ENCODE measurements around the gene GALNT15. TPM values are rescaled to one million over a fixed set of nuclear protein-coding genes. Genes with fewer than 3 reads are reported as not detected.

The GALNT15 gene
- total RNA-seq, 1 donor from 2014 or later, result not detected

- intact Hi-C loops (cut with micrococcal nuclease), result no loop called here
Observed at GRCh38 chr3:16186086-16186485, 11.6 kb downstream of the GALNT15 start.

- intact Hi-C loops (cut with micrococcal nuclease), result no loop called here
Observed at GRCh38 chr3:16186565-16186964, 12.1 kb downstream of the GALNT15 start.

DNA sequence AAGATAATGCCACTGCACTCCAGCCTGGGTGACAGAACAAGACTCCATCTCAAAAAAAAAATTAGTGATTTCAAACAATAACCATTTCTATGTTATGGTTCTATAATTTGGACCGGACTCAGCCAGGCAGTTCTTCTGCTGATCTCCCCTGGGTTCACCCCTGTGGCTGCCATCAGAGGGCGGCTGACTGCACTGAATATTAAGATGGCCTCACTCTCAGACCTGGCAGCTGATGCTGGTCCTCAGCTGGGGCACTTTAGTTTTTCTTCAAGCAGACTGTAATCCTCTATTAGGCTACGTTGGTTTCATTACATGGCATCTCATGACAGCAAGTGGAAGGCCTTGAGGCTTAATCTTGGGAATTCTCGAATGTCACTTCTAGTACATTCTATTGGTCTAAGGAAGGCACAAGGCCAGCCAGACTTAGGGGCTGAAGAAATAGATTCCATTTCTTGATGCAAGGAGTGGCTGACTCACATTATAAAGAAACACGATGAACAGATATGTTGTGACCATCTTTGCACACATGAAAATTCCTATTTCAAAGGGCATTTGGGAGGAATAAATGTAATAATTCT lies 12.8 kb downstream of the GALNT15 start:
- intact Hi-C loops (cut with micrococcal nuclease), result no loop called here

DNA sequence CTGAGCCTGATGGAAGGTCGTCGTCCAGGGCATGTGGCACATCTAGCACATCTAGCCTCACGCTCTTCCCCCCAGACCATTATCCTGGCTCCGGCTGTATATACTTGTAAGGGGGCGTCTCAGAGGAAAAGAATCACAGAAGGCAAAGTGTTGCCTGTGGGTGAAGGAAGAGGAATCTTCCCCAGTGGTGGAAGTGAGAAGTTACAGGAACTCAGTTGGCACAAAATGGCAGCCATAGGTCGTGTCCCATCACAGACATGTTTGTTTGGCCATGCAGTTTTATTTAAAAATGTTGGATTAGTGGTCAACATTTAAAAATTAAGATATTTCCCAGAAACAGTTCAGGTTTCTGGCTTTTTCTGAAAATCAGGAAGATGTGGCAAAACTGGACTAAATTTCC lies 13.6 kb downstream of the GALNT15 start:
- intact Hi-C loops (cut with micrococcal nuclease), result no loop called here

GRCh38 chr3:16189201-16189600 lies 14.7 kb downstream of the GALNT15 start:
- intact Hi-C loops (cut with micrococcal nuclease), result no loop called here

DNA sequence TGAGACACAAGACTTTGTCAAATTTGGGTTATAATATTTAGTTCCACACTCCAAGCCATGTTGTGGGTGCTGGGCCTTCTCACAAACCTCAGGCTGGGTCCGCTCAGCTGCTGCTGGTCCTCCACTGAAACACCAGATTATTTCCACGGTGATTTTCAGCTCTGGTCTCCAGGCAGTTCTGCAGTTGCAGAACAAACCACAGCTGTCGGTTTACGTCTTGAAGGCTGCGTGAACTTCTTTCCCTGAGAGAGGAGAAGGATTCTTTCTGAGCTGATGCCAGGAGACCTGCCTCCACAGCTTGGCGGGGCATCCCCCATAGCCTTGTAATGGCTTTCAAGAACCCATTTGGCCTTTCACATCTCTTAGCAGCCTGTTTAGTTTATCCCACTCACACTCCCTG lies 16.2 kb downstream of the GALNT15 start:
- intact Hi-C loops (cut with micrococcal nuclease), result no loop called here

DNA sequence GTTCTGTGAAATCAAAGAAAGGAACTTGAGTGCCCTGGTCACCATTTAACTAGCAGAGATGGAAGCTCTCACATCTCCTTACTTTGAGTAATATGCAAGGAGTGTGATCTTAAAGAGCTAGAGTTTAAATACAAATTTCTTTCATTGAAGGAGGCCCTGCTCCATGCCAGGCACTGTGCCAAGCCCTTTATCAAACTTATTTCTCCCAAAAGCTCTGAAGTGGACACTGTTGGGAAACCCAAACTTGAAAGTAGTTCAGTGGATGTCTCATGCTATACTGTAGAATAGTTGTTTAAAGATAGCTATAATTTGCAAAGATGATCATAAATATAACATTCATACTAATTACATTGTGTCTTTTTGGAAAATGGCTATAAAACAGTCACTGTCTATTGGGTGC lies 17.1 kb downstream of the GALNT15 start:
- intact Hi-C loops (cut with micrococcal nuclease), result no loop called here

DNA sequence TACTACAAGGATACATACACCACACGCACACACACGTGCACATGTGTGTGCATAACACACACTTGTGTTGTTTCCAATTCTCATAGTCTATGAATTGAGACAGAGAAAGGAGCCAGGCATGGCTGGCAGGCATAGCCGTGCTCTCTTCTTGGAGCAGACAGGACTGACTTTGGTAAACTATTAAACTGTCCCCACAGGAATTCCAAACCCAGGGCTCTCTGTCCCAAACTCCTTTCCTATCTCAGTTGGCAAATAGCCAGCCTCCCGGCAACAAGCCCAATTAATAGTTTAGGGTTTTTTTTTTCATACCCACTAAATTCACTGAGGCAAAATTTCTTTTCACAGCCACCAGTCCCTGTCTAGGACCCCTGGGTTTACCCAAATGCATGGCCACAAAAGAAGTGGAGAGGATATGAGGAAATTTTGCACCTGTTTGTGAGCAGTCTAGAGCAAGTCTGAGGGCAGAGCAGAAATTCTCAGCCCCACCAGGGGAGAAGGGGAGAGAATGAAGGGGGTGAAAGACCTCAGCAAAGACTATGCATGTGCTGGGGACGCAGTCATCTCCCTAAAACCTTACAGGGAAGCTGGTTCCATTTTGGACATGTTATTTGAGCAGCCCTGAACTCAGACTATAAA lies 17.8 kb downstream of the GALNT15 start:
- intact Hi-C loops (cut with micrococcal nuclease), result no loop called here

- intact Hi-C loops (cut with micrococcal nuclease), result no loop called here
Observed at GRCh38 chr3:16198427-16198826, 23.9 kb downstream of the GALNT15 start.

DNA sequence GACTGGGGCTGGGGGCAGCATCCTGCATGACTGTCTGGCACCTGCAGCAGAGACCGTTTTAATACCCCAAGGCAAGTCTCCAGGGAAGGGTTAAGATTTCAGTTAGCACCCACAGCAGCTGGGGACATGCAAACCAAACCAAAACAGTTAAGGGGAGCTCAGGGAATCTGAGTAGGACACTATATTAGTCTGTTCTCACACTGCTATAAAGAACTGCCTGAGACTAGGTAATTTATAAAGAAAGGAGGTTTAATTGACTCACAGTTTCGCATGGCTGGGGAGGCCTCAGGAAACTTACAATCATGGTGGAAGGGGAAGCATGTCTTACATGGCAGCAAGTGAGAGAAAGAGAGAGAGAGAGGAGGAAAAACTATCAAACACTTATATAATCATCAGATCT lies 25.3 kb downstream of the GALNT15 start:
- intact Hi-C loops (cut with micrococcal nuclease), result no loop called here

DNA sequence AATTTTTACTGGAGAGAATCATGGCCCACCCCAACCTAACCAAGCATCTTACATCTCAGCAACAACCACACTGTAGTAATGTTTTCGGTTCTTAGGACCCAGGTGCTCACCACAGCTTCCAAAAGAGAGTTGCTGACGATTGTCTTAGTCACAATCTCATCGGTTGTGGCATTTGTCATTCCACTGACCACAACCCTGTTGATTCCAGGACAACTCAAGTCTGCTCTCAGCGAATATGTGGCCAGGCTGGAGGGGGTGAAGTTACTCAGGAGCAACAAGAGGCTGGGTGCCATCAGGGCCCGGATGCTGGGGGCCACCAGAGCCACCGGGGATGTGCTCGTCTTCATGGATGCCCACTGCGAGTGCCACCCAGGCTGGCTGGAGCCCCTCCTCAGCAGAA lies 25.9 kb downstream of the GALNT15 start:
- intact Hi-C loops (cut with micrococcal nuclease), result no loop called here

GRCh38 chr3:16203031-16203430 lies 28.6 kb downstream of the GALNT15 start:
- intact Hi-C loops (cut with micrococcal nuclease), result no loop called here

GRCh38 chr3:16203671-16204629 lies 29.5 kb downstream of the GALNT15 start:
- intact Hi-C loops (cut with micrococcal nuclease), result no loop called here

DNA sequence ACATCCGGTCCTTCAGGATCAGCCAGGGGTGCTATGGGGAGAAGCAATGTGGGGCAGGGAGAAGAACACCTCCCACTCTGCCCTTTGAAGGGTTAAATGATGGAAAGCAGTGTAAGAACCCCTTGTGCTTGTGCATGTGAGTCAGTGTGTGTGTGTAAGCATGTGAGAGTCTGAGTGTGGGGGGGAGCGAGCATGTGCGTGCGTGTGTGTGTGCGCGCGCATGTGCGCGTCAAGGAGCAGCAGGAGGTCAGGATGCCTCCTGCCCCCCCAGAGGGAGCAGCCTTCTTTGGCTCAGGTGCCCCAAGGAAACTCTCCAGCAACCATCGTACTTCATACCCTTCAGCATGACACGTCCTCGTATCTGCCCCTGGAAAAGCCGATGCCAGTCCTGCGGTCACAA lies 30.3 kb downstream of the GALNT15 start:
- intact Hi-C loops (cut with micrococcal nuclease), result no loop called here

GRCh38 chr3:16205156-16205870 lies 30.8 kb downstream of the GALNT15 start:
- intact Hi-C loops (cut with micrococcal nuclease), result no loop called here

GRCh38 chr3:16207031-16207430 lies 32.6 kb downstream of the GALNT15 start:
- intact Hi-C loops (cut with micrococcal nuclease), result no loop called here

DNA sequence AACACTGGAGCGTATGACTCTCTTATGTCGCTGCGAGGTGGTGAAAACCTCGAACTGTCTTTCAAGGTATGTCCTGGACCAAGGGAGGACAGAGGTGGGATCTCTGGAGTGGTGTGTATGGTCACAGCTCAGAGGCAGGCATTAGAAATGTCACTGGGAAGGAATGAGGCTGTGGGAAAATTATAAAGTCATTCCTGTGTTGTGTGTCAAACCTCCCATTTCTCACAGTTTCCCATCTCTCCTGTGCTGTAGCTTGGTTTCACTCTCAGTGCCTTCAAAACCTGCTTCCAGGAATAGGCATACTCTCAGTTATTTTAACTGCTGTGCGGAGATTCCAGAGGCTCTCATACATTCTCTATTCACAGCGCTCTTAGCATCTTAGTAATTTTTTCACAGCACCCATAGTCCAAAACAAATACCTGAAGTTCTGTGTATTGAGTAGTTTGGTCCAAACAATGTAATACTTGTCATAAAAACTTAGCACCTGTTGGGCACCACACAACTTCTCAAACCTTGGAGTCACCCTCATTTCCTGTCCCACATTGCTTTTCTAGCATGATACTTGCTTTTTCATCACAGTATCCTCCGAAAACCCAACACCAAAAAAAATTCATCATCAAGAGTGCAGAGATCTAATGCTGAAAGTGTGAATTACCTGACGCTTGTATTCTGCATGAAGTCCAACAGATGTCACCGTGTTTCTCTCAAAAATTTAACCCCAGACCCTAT lies 36.9 kb downstream of the GALNT15 start:
- intact Hi-C loops (cut with micrococcal nuclease), result no loop called here

DNA sequence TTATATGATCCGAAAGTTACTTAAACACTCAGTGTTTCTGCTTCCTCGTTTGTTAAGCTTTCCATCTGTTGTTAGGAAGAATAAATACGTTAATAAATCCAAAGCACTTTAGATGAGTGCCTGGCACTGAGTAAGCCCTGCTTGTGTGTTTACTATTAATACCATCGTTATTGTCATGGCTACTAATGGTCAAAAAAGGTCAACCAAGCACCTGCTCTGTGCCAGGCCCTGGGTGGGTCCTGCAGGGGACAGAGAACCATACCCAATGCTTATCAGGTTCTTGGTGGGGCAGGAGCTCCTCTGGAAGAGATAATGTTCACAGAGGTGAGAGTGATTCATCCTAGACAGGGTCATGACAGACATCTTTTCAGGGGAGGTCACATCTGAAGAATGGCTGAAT lies 39.9 kb downstream of the GALNT15 start:
- intact Hi-C loops (cut with micrococcal nuclease), result no loop called here

GRCh38 chr3:16216373-16216935 lies 42.0 kb downstream of the GALNT15 start:
- intact Hi-C loops (cut with micrococcal nuclease), result no loop called here

DNA sequence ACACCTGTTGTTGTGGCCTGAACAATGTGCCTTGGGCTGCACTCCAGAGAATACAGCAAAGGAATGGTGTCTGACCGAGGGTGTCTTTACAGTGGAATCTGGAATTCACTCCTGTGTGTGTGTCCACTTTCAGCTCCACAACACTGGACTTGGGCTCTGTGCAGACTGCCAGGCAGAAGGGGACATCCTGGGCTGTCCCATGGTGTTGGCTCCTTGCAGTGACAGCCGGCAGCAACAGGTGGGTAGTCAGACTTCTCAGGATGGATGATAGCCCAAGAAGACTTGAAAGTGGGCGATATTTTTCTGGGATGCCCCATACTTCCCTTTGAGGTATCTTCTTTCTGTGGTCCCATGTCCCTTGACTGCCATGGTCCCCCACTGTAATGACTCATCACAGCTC lies 45.3 kb downstream of the GALNT15 start:
- intact Hi-C loops (cut with micrococcal nuclease), result no loop called here

DNA sequence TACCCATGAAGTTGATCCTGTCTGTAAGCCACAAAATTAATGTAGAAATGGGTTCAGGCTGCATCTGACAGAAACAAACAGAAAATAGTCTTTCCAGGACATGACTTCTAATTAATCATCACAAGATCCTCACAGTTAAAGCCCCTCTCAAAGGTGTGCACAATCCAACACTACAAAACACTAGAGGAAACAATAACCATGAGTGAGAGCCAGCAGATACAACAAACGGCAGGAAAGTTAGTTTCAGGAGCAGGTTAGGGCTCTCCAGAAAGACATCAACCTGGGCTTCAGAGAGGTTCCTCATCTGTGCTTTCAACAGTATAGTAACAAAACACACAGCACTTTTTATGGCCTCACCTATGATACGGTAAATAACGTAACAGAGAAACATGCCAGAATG lies 47.5 kb downstream of the GALNT15 start:
- intact Hi-C loops (cut with micrococcal nuclease), result no loop called here
